Mesothelial cell of epicardium (in vitro differentiated cells): Measurements from ENCODE around the gene TTC28. TPM values are rescaled to one million over a fixed set of nuclear protein-coding genes. Genes with fewer than 3 reads are reported as not detected.

Experiments used
- DNase-seq, 2 experiments: peaks; one replicate each; pipeline ENCODE4 v3.0.0; 2021; ENCODE audit warnings: low spot score in 2 of 2; ENCODE audit not compliant: unreplicated experiment in 2 of 2
- H3K27ac Mint-ChIP-seq: 2 replicates; pipeline ENCODE4 v1.8.0; 2021; ENCODE audit warnings: mixed read lengths
- H3K27me3 Mint-ChIP-seq: 2 replicates; pipeline ENCODE4 v1.8.0; 2021; ENCODE audit warnings: low read depth, mixed read lengths
- H3K36me3 Mint-ChIP-seq: 2 replicates; pipeline ENCODE4 v1.8.0; 2021; ENCODE audit warnings: mixed read lengths
- H3K4me1 Mint-ChIP-seq: 2 replicates; pipeline ENCODE4 v1.8.0; 2021; ENCODE audit warnings: mixed read lengths
- H3K4me3 Mint-ChIP-seq: 2 replicates; pipeline ENCODE4 v1.8.0; 2021; ENCODE audit warnings: mild to moderate bottlenecking, moderate library complexity, mixed read lengths
- H3K9me3 Mint-ChIP-seq: 2 replicates; pipeline ENCODE4 v1.8.0; 2021; ENCODE audit warnings: mixed read lengths
- CTCF ChIP-seq: fragments of 200-600 bp; sonication (generic); IDR thresholded peaks from one replicate; pipeline ENCODE4 v1.5.0; 2021; ENCODE audit warnings: antibody characterized with exemption; ENCODE audit not compliant: unreplicated experiment
- total RNA-seq: library from RNA; stranded (reverse); gene quantifications from 3 replicates; pipeline ENCODE4 v1.2.1, GENCODE V29; 2021

Gene TTC28
- total RNA-seq, 1 donor from 2014 or later = 95.9 TPM

- H3K27me3 Mint-ChIP-seq = no peaks in the 10 kb centered on the region
- H3K36me3 Mint-ChIP-seq = peaks cover 3% of the 10 kb centered on the region
- TF ChIP-seq CTCF = no peak
- H3K9me3 Mint-ChIP-seq = peaks cover 1% of the 10 kb centered on the region
- peak overlapping the region; percentile 40 for H3K27ac Mint-ChIP-seq
- peaks cover 39% of the 10 kb centered on the region for H3K4me1 Mint-ChIP-seq
- H3K4me3 Mint-ChIP-seq = no peak overlapping the region
- DNase-seq = no peak
These were observed 350.2 kb downstream of the TTC28 start for GRCh38 chr22:28329186-28330073.

GRCh38 chr22:28328756-28329155 is 350.9 kb downstream of the TTC28 start:
- DNase-seq = no peak
- TF ChIP-seq CTCF = no peak
- peaks cover 1% of the 10 kb centered on the region for H3K36me3 Mint-ChIP-seq
- no peak overlapping the region for H3K4me3 Mint-ChIP-seq
- peaks cover 2% of the 10 kb centered on the region for H3K9me3 Mint-ChIP-seq
- no peak overlapping the region for H3K27ac Mint-ChIP-seq
- H3K27me3 Mint-ChIP-seq = no peaks in the 10 kb centered on the region
- H3K4me1 Mint-ChIP-seq = peaks cover 39% of the 10 kb centered on the region

GRCh38 chr22:28316014-28316413 is 363.6 kb downstream of the TTC28 start:
- Mint-ChIP-seq H3K36me3 (peaks cover 37% of the 10 kb centered on the region), H3K4me1 (peaks cover 23% of the 10 kb centered on the region), H3K27me3 (no peaks in the 10 kb centered on the region), H3K9me3 (peaks cover 42% of the 10 kb centered on the region), H3K4me3 (no peak overlapping the region), H3K27ac (no peak overlapping the region)
- no peak for DNase-seq
- TF ChIP-seq CTCF = no peak

GRCh38 chr22:28314959-28315358 is 364.7 kb downstream of the TTC28 start:
- TF ChIP-seq CTCF = no peak
- H3K4me1 Mint-ChIP-seq = peaks cover 16% of the 10 kb centered on the region
- no peak for DNase-seq
- no peaks in the 10 kb centered on the region for H3K27me3 Mint-ChIP-seq
- peaks cover 37% of the 10 kb centered on the region for H3K36me3 Mint-ChIP-seq
- H3K9me3 Mint-ChIP-seq = peaks cover 42% of the 10 kb centered on the region
- no peak overlapping the region for H3K4me3 Mint-ChIP-seq
- H3K27ac Mint-ChIP-seq = peak overlapping the region; percentile 45

GRCh38 chr22:28310299-28310698 is 369.3 kb downstream of the TTC28 start:
- H3K36me3 Mint-ChIP-seq = peaks cover 27% of the 10 kb centered on the region
- H3K4me3 Mint-ChIP-seq = no peak overlapping the region
- H3K27ac Mint-ChIP-seq = no peak overlapping the region
- TF ChIP-seq CTCF = no peak
- peaks cover 13% of the 10 kb centered on the region for H3K4me1 Mint-ChIP-seq
- peaks cover 32% of the 10 kb centered on the region for H3K9me3 Mint-ChIP-seq
- DNase-seq = no peak
- no peaks in the 10 kb centered on the region for H3K27me3 Mint-ChIP-seq
